Measurements from ENCODE around the gene KMT2C. TPM values are rescaled to one million over a fixed set of nuclear protein-coding genes. Genes with fewer than 3 reads are reported as not detected.

KMT2C gene
- total RNA-seq, 1 donor from 2014 or later, result 21.1 TPM

DNA sequence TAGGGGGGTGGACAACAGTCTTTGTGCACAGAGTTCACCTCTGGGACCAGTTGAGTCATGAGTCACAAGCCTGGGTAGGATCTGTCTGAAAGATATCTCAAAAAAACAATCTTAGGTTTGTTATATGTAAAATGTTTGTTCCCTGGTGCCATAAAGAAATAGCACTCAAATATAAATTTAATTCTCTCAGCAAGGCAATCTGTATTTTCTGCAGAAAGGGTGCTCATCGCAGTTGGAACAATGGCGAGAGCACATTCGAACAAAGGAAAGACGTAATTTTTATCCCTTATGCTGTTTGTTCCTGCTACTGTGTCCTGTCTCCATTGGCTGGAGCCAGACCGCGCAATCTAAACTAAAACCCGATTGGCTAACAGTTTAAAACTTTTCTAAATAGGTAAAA lies 346.6 kb downstream of the KMT2C start:
- FAIRE-seq, result no peak

GRCh38 chr7:152086513-152086912 lies 349.3 kb downstream of the KMT2C start:
- Histone ChIP-seq H3K27me3 (ENCODE audit: control insufficient read depth, insufficient read depth, low read length) (no peaks in the 10 kb centered on the region), H3K36me3 (ENCODE audit: control insufficient read depth, insufficient read depth, low read length) (no peaks in the 10 kb centered on the region), H3K4me3 (ENCODE audit: low read depth, low read length) (no peak overlapping the region)
- peak; percentile 18 for DNase-seq (ENCODE audit: low read depth)
- no peak for FAIRE-seq
- TF ChIP-seq CTCF (IDR thresholded peaks at IDR 0.05; ENCODE audit: insufficient read depth, low read length, severe bottlenecking), result no peak

More for the DNA sequence above, 346.6 kb downstream of the KMT2C start:
- DNase-seq (ENCODE audit: low read depth), result no peak
- no peak overlapping the region for H3K4me3 ChIP-seq (ENCODE audit: low read depth, low read length)
- TF ChIP-seq CTCF (IDR thresholded peaks at IDR 0.05; ENCODE audit: insufficient read depth, low read length, severe bottlenecking), result no peak
- no peaks in the 10 kb centered on the region for H3K27me3 ChIP-seq (ENCODE audit: control insufficient read depth, insufficient read depth, low read length)
- no peaks in the 10 kb centered on the region for H3K36me3 ChIP-seq (ENCODE audit: control insufficient read depth, insufficient read depth, low read length)

- DNase-seq (ENCODE audit: low read depth) (no peak), FAIRE-seq (no peak)
- no peak for TF ChIP-seq CTCF (IDR thresholded peaks at IDR 0.05; ENCODE audit: insufficient read depth, low read length, severe bottlenecking)
Measured at GRCh38 chr7:152085131-152085530, 350.7 kb downstream of the KMT2C start.

More at GRCh38 chr7:152085131-152085530, 350.7 kb downstream of the KMT2C start:
- no peak overlapping the region for H3K4me3 ChIP-seq (ENCODE audit: low read depth, low read length)
- H3K27me3 ChIP-seq (ENCODE audit: control insufficient read depth, insufficient read depth, low read length), result no peaks in the 10 kb centered on the region
- H3K36me3 ChIP-seq (ENCODE audit: control insufficient read depth, insufficient read depth, low read length), result no peaks in the 10 kb centered on the region

Other genes with a start within 250 kb of the KMT2C start
- gene XRCC2, start 240.1 kb upstream of the KMT2C start, total RNA-seq, result 0.26 TPM in 2 replicates